IMR-90 (cell line): Measurements from ENCODE around the gene TANK. TPM values are rescaled to one million over a fixed set of nuclear protein-coding genes. Genes with fewer than 3 reads are reported as not detected.
A peak's percentile ranks its signal among the peaks of the same experiment; 100 is the strongest.

ENCODE experiments used
- ATAC-seq: fragments of 200-7000 bp; cut with Tn5 transposase; 2 replicates; pipeline ENCODE4 v1.9.1; 2020; ENCODE audit warnings: low read depth, mild to moderate bottlenecking, moderate library complexity
- BruUV-seq: library from RNA; stranded (reverse); fragments of 400-500 nt; replicated peaks from 2 replicates; lab custom pipeline; 2021; lab: Mats Ljungman, UMichigan
- CTCF ChIA-PET: fragments of 300-600 bp; formaldehyde crosslinking; extraction: SDS; loops from one replicate; lab custom pipeline; 2021; ENCODE audit warnings: antibody characterized with exemption; lab: Yijun Ruan, JAX
- POLR2A ChIA-PET: fragments of 300-600 bp; sonication (Branson Sonifier 250); formaldehyde crosslinking; loops from one replicate; lab custom pipeline; 2022; ENCODE audit warnings: antibody characterized with exemption; ENCODE audit not compliant: unreplicated experiment; lab: Charles Lee
- DNase-seq: peaks from one replicate; pipeline ENCODE4 v3.0.0; 2013
- H2AFZ ChIP-seq: replicated peaks from 2 replicates; pipeline ENCODE3; 2013; ENCODE audit warnings: low read length, mild to moderate bottlenecking; ENCODE audit not compliant: poor library complexity
- H2AK5ac ChIP-seq: 2 replicates; pipeline ENCODE4 v1.6.1; 2013; ENCODE audit warnings: low read depth, low read length, inconsistent platforms
- H2AK9ac ChIP-seq: replicated peaks from 2 replicates; pipeline ENCODE3; 2013; ENCODE audit warnings: mild to moderate bottlenecking, low read depth, low read length, moderate library complexity; ENCODE audit not compliant: poor library complexity
- H2BK120ac ChIP-seq: 2 replicates; pipeline ENCODE4 v1.6.1; 2013; ENCODE audit warnings: low read depth, low read length, inconsistent platforms
- H2BK15ac ChIP-seq: 3 replicates; pipeline ENCODE4 v1.6.1; 2013; ENCODE audit warnings: low read depth, low read length, inconsistent platforms
- H2BK20ac ChIP-seq: 2 replicates; pipeline ENCODE4 v1.6.1; 2013; ENCODE audit warnings: low read depth, mild to moderate bottlenecking, inconsistent platforms, low read length, moderate library complexity
- H2BK5ac ChIP-seq: 2 replicates; pipeline ENCODE4 v1.6.1; 2013; ENCODE audit warnings: mild to moderate bottlenecking, low read depth, low read length, inconsistent platforms; ENCODE audit not compliant: poor library complexity, severe bottlenecking
- H3K14ac ChIP-seq: replicated peaks from 2 replicates; pipeline ENCODE4 v1.6.1; 2013; ENCODE audit warnings: low read depth, low read length, inconsistent platforms
- H3K18ac ChIP-seq: 2 replicates; pipeline ENCODE4 v1.6.1; 2013; ENCODE audit warnings: low read depth, low read length, control low read depth
- H3K23ac ChIP-seq: 2 replicates; pipeline ENCODE4 v1.6.1; 2013; ENCODE audit warnings: low read depth, low read length, inconsistent platforms
- H3K27ac ChIP-seq: 2 replicates; pipeline ENCODE4 v1.5.1; 2013; ENCODE audit warnings: mild to moderate bottlenecking, control low read depth, low read length; ENCODE audit not compliant: insufficient read depth
- H3K27me3 ChIP-seq: 2 replicates; pipeline ENCODE4 v1.6.1; 2013; ENCODE audit warnings: low read length; ENCODE audit not compliant: control insufficient read depth, insufficient read depth
- H3K36me3 ChIP-seq: 2 replicates; pipeline ENCODE4 v1.6.1; 2013; ENCODE audit warnings: low read length, mixed read lengths; ENCODE audit not compliant: control insufficient read depth, insufficient read depth
- H3K4ac ChIP-seq: 2 replicates; pipeline ENCODE4 v1.6.1; 2013; ENCODE audit warnings: low read depth, low read length, inconsistent platforms
- H3K4me1 ChIP-seq: 2 replicates; pipeline ENCODE4 v1.6.1; 2013; ENCODE audit warnings: low read length, mixed read lengths; ENCODE audit not compliant: control insufficient read depth, insufficient read depth
- H3K4me2 ChIP-seq: 2 replicates; pipeline ENCODE4 v1.6.1; 2013; ENCODE audit warnings: low read depth, mild to moderate bottlenecking, control low read depth, low read length, moderate library complexity
- H3K4me3 ChIP-seq: 2 replicates; pipeline ENCODE4 v1.5.1; 2013; ENCODE audit warnings: low read depth, mild to moderate bottlenecking, control low read depth, low read length, moderate library complexity; ENCODE audit not compliant: insufficient read depth
- H3K56ac ChIP-seq: 2 replicates; pipeline ENCODE4 v1.6.1; 2013; ENCODE audit warnings: low read length, inconsistent platforms; ENCODE audit not compliant: insufficient read depth; ENCODE audit errors: extremely low read depth
- H3K79me1 ChIP-seq, 2 experiments: 2 replicates each; pipeline ENCODE4 v1.6.1; 2013; ENCODE audit warnings: low read length in 2 of 2, inconsistent platforms in 1 of 2, low read depth in 1 of 2
- H3K9ac ChIP-seq: 2 replicates; pipeline ENCODE4 v1.6.1; 2013; ENCODE audit warnings: low read depth, low read length, control low read depth
- H3K9me1 ChIP-seq: 2 replicates; pipeline ENCODE4 v1.6.1; 2013; ENCODE audit warnings: low read length, inconsistent platforms; ENCODE audit not compliant: insufficient read depth
- H3K9me3 ChIP-seq: 2 replicates; pipeline ENCODE4 v1.6.1; 2013; ENCODE audit warnings: low read length; ENCODE audit not compliant: control insufficient read depth, insufficient read depth
- H4K20me1 ChIP-seq: 2 replicates; pipeline ENCODE4 v1.6.1; 2013; ENCODE audit warnings: low read length, inconsistent platforms; ENCODE audit not compliant: insufficient read depth
- H4K5ac ChIP-seq: 2 replicates; pipeline ENCODE4 v1.6.1; 2013; ENCODE audit warnings: mild to moderate bottlenecking, low read depth, low read length, control low read depth
- H4K8ac ChIP-seq, 2 experiments: 2 replicates each; pipeline ENCODE4 v1.6.1; 2013; ENCODE audit warnings: low read depth in 2 of 2, low read length in 2 of 2, control low read depth in 1 of 2, inconsistent platforms in 1 of 2
- H4K91ac ChIP-seq: 2 replicates; pipeline ENCODE4 v1.6.1; 2013; ENCODE audit warnings: low read depth, low read length, inconsistent platforms; ENCODE audit not compliant: insufficient read depth
- MAFK ChIP-seq: IDR thresholded peaks from 2 replicates; pipeline ENCODE4 v1.6.1; 2012; ENCODE audit warnings: low read depth, low read length, improper control_type of control experiment
- MXI1 ChIP-seq: IDR thresholded peaks from 2 replicates; pipeline ENCODE4 v1.6.1; 2012; ENCODE audit warnings: low read depth, mild to moderate bottlenecking, low read length, moderate library complexity, borderline replicate concordance
- SMC3 ChIP-seq: fragments of 150-350 bp; IDR thresholded peaks from 2 replicates; pipeline ENCODE4 v1.6.1; 2016; ENCODE audit warnings: low read depth, mild to moderate bottlenecking, antibody characterized with exemption, low read length, moderate library complexity
- WGBS, 2 experiments: methylation state at CpG; one replicate each; pipeline versions ENCODE4 v1.1.5 to v1.1.7; 2013; ENCODE audit warnings: missing lambda C conversion rate in 2 of 2; ENCODE audit not compliant: insufficient read length in 1 of 2; ENCODE audit errors: extremely low coverage in 2 of 2; 5-methylcytosine and 5-hydroxymethylcytosine counted together
- dilution Hi-C: fragments of 300-500 bp; cut with HindIII; formaldehyde crosslinking; loops from one replicate; pipeline ENCODE4 v1.14.3; 2018; ENCODE audit warnings: low sequenced_read_pairs; ENCODE audit not compliant: unreplicated experiment
- in situ Hi-C: fragments of 300-500 bp; cut with MboI; formaldehyde crosslinking; loops from 3 replicates; pipeline ENCODE4 v1.14.3; 2019; ENCODE audit warnings: low sequenced_read_pairs, inconsistent platforms, mixed read lengths
- intact Hi-C: fragments of 100-400 bp; cut with micrococcal nuclease; formaldehyde crosslinking; loops from 2 replicates; pipeline ENCODE4 v1.10.0; 2022
- polyA plus RNA-seq, 3 experiments: library from polyadenylated mRNA; depleted of rRNA; stranded (reverse); fragments of >200 nt; gene quantifications; 2 replicates each; pipeline ENCODE4 v1.2.3, GENCODE V29; 2012; ENCODE audit warnings: low replicate concordance in 1 of 3
- total RNA-seq: library from RNA; depleted of rRNA; stranded (reverse); fragments of >200 nt; gene quantifications from 2 replicates; pipeline ENCODE4 v1.2.3, GENCODE V29; 2012

Gene TANK
- total and polyA plus RNA-seq, 2 of the 4 experiments (the other 2 are of a cell fraction), result 25.4 to 41.9 TPM

DNA sequence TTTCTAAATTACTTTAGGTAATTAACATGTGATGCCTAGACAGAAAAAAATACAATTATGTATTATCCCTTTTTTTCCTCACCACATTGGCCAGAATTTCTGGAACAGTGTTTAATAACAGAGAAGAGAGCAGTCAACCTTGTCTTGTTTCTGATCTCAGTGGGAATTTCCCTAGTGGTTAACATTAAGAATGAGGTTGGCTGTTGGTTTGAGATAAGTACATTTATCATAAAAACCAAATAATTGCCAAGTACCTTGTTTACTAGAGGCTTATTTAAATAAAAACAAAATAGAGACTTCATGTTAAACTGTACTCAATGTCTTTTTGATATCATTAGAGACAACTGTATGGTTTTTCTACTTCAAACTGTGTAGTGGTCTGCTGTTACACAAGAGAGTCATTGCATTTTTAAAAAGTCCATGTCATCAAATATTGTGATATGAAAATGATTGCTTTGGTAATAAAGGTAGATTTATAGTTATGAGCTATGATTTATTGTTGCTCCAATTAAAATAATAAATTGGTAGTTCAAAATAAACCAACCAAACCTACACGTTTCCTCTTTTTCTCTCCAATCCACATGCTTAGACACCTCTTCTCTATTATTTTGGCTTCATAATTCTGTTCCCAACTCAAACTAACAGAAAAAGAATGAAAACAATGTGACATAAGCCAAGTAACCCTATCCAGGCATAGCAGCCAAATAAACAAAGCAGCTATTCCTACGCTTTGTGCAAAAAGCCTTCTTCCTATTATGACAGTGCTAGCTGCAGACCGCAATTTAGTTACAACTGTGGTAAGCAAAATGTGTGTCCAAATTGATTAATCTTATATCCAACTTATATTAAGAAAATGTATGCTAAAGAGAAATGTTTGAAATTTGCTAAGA is 20.9 kb upstream of the TANK start:
- Histone ChIP-seq H3K56ac (no peak overlapping the region), H3K36me3 (no peaks in the 10 kb centered on the region), H3K9me3 (no peaks in the 10 kb centered on the region), H4K20me1 (no peaks in the 10 kb centered on the region), H2BK120ac (no peak overlapping the region), H2BK15ac (no peak overlapping the region), H4K8ac (no peak overlapping the region; a peak in 1 of 4 replicates), H3K27me3 (no peaks in the 10 kb centered on the region), H2AK5ac (no peak overlapping the region), H3K4me1 (peaks cover 9% of the 10 kb centered on the region), H3K23ac (no peak overlapping the region), H3K9ac (no peak overlapping the region), H2BK20ac (peak overlapping the region; percentile 34; the same call in 1 of the 2 replicates), H4K91ac (no peak overlapping the region), H2BK5ac (peak overlapping the region; percentile 45), H3K27ac (no peak overlapping the region), H3K4ac (no peak overlapping the region), H3K79me1 (no peaks in the 10 kb centered on the region), H3K18ac (no peak overlapping the region), H2AK9ac (no peak overlapping the region), H3K4me3 (no peak overlapping the region), H3K4me2 (no peak overlapping the region), H3K14ac (no peak overlapping the region), H2AFZ (no peak overlapping the region), H3K9me1 (no peaks in the 10 kb centered on the region), H4K5ac (no peak overlapping the region)
- dilution Hi-C loops, result no loop called here
- ATAC-seq (peak; percentile 92), DNase-seq (peak; percentile 74)
- ChIA-PET CTCF (interaction anchor here (0.5 to 0.6 kb wide), 2 partner anchors 145 to 418 kb away, joined by 3 read pairs; no protein-coding TSS in a partner anchor), POLR2A (interaction anchor here (0.7 kb wide), 1 partner anchor 24 kb away, joined by 6 read pairs; no protein-coding TSS in a partner anchor)
- no TSS peak for BruUV-seq
- in situ Hi-C loops, result no loop called here
- no CpG with 5 or more reads among the region's 3 CpGs for WGBS, 2 experiments
- intact Hi-C loops, result no loop called here
- TF ChIP-seq MAFK (peak; percentile 72), SMC3 (no peak), MXI1 (0 out of 2 replicates have a peak, but pooled peaks have one; percentile 21)
